GM12892 (cell line): Measurements from ENCODE around the gene SPR.

ENCODE experiments used
- DNase-seq: peaks from one replicate; pipeline ENCODE4 v3.0.0; 2011; ENCODE audit not compliant: insufficient read length
- FAIRE-seq: peaks from 2 replicates; lab custom pipeline; 2011; peaks lifted over from hg19 to GRCh38; lab: Jason Lieb, UNC
- POLR2A ChIP-seq: IDR thresholded peaks from 2 replicates; pipeline ENCODE4 v1.6.1; 2011; ENCODE audit warnings: low read depth, low read length, control low read depth
- POLR2AphosphoS5 ChIP-seq: IDR thresholded peaks from 2 replicates; pipeline ENCODE4 v1.6.1; 2011; ENCODE audit warnings: low read depth, low read length, control low read depth
- TAF1 ChIP-seq: IDR thresholded peaks from 2 replicates; pipeline ENCODE4 v1.6.1; 2011; ENCODE audit warnings: low read depth, mild to moderate bottlenecking, control low read depth, low read length, borderline replicate concordance

The SPR gene

DNA sequence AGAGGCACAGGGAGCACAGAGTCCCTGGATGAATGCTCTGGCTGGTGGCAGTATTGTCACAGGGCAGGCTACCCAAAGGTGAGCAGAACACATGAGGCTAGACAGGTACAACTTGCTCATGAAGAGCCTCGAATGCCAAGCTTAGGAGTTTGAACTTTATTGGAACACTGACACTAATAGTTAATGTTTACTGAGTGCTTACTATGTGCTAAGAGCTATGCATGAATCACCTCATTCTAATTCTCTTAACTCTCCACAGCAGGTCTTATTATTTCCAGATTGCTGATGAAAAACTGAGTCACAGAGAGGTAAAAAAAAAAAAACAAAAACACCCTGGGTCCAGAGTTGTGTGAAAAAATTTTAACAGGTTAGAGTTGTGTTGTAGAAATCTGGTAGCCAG is 24.0 kb downstream of the SPR start:
- no peak for TF ChIP-seq TAF1
- no peak for FAIRE-seq
- DNase-seq: no peak

DNA sequence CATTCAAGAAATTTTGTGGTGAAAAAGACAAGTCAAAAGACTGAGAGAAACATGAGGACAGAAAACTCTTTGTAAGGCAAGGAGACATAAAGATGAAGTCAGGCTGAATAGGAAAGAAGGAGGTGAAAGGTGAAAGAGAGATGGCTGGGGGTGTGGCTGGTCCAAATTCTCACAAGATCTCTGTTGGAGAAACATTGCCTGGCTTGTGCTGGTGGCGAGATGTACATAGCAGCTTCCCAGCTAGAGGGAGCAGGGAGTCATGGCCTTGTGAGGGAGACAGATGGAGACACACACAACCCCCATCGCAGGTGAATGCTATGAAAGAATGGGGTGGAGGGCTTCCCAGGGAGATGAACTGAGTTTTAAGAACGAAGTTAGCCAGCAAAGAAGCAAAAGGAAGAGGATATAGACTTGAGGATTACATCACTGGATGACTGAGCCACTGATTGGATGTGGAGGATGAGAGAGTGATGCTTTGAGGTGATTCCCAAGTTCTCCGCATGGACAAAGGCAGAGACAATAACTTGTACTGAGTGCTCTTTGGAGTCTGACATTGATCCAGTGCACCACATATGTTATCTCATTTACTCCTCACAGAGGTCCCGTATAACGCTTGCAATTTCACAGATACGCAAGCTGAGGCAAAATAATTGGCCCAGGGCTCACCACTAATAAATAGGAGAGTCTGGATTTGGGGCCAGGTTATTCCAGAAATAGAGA is 26.4 kb downstream of the SPR start:
- no peak for DNase-seq
- no peak for FAIRE-seq
- TF ChIP-seq TAF1: no peak
- TF ChIP-seq POLR2AphosphoS5: no peak
- TF ChIP-seq POLR2A: no peak

DNA sequence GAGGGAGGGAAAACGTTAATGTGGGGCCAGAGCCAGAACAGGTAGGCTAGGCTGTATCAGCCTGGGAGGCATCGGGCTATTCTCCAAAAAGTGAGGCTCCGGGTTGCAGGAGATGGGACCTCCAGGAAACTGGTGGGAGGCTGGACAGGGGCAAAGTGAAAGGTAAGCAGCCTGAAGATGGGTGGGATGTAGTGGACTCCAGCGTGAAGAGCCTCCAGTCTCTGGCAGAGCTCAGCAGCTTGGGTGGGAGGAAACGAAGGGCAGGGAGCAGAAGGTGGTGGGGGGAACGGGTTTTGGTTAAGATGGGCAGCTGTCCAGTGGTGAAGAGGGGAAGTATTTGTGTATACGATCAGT is 27.0 kb downstream of the SPR start:
- DNase-seq (no peak), FAIRE-seq (no peak)
- no peak for TF ChIP-seq TAF1
- no peak for TF ChIP-seq POLR2A
- TF ChIP-seq POLR2AphosphoS5: no peak

- TF ChIP-seq POLR2AphosphoS5: no peak
- TF ChIP-seq POLR2A: no peak
- no peak for TF ChIP-seq TAF1
- no peak for DNase-seq
- peak; percentile 74 for FAIRE-seq
Measured at GRCh38 chr2:72914589-72915319, 27.5 kb downstream of the SPR start.

DNA sequence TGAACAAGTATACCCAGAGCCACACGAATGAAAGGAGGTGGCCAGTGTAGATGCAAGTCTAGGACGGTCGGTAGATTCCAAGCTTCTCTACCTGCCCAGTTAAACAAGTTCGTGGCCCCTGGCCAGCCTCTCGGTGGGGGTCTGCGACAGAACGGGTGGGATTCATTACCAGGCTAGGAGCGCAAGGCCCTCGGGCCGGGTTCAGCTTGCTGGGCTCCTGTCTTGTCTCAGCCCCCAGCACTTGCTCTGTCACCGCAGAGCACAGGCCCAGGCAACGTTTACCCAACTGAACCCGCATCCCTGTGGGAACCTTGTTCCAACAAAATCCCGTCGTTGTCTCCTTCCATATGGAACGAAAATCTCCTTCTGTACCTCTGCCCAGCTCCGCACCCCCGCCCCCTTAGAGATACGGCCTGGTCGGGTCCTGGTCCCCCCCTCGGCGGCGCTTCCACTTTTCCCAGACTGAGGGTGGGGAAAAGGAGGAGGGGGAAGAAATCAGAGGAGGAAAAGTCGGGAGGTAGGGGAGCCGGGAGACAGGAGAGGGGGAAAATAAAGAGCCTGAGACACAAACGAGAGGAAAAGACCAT is 28.2 kb downstream of the SPR start:
- TF ChIP-seq POLR2AphosphoS5 (no peak), POLR2A (no peak), TAF1 (no peak)
- FAIRE-seq: no peak
- no peak for DNase-seq

GRCh38 chr2:72915907-72916742 is 28.9 kb downstream of the SPR start:
- peak; percentile 66 for DNase-seq
- no peak for TF ChIP-seq POLR2AphosphoS5
- TF ChIP-seq POLR2A: no peak; the same call in 1 of the 2 replicates
- no peak for TF ChIP-seq TAF1
- FAIRE-seq: peak; percentile 75

DNA sequence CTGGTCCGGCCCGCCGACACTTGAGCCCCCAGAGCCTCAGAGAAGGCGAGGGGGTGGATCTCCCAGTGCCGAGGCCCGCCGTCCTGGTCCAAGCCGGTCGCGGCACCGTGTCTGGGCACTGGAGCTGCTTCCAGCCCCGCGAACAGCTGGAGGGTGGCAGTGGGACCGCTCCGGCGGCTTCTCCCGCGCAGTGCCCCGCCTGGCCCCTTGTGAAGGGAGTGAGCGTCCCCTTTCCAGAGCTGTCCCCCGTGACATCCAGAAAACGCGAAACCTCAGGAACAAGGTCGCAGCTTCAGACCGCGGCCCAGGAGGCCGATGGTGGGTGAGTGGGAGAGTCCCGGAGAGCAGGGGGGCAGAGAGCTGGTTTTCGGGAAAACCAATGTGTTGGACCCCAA is 29.5 kb downstream of the SPR start:
- no peak for DNase-seq
- TF ChIP-seq POLR2A (no peak), POLR2AphosphoS5 (no peak), TAF1 (no peak)
- no peak for FAIRE-seq

GRCh38 chr2:72917138-72917876 is 30.1 kb downstream of the SPR start, which contains the start of gene EMX1:
Gene EMX1, plus strand, starts transcription at chr2:72917519. Its CDS starts 334 bp downstream, at chr2:72917853.
- FAIRE-seq: peak; percentile 27
- DNase-seq: peak; percentile 75

GRCh38 chr2:72917877-72918553 is 30.8 kb downstream of the SPR start:
- TF ChIP-seq POLR2A (no peak), POLR2AphosphoS5 (no peak), TAF1 (no peak)
- FAIRE-seq (no peak), DNase-seq (no peak)

More at GRCh38 chr2:72917138-72917876, 30.1 kb downstream of the SPR start, which contains the start of gene EMX1:
- no peak for TF ChIP-seq POLR2A
- no peak for TF ChIP-seq POLR2AphosphoS5
- TF ChIP-seq TAF1: no peak

- no peak for FAIRE-seq
- TF ChIP-seq TAF1 (no peak), POLR2A (no peak), POLR2AphosphoS5 (no peak)
- no peak for DNase-seq
Measured at GRCh38 chr2:72919414-72920317, 32.5 kb downstream of the SPR start.
